Bronchus fibroblast of lung (primary cell): ENCODE measurements around the gene COPE. TPM values are rescaled to one million over a fixed set of nuclear protein-coding genes. Genes with fewer than 3 reads are reported as not detected.

Experiments
- total RNA-seq: library from RNA; depleted of rRNA; stranded (reverse); fragments of >200 nt; gene quantifications from 2 replicates; pipeline ENCODE4 v1.2.3, GENCODE V29; 2015

The COPE gene
- total RNA-seq = 357 and 370 TPM in 2 replicates

GRCh38 chr19:18919086-18919899, at the start of gene COPE, which contains the start of gene DDX49:
Gene COPE, minus strand, starts transcription at chr19:18919387. Its CDS starts 39 bp downstream, at chr19:18919348.
Gene DDX49, plus strand, starts transcription at chr19:18919715. Its CDS starts 27 bp downstream, at chr19:18919742.

GRCh38 chr19:18940769-18941627, 21.8 kb upstream of the COPE start, which contains the start of gene HOMER3:
Gene HOMER3, minus strand, starts transcription at chr19:18941217. Its CDS starts 2,235 bp downstream, at chr19:18938982.

GRCh38 chr19:18895824-18896341, 23.3 kb downstream of the COPE start, which contains the start of gene CERS1:
Gene CERS1, minus strand, starts transcription at chr19:18896158. Its CDS starts 86 bp downstream, at chr19:18896072.

Other genes with a start within 250 kb of the COPE start
- gene CRTC1, start 235.7 kb downstream of the COPE start, total RNA-seq = 1.2 and 2.0 TPM in 2 replicates
- not detected in 2 replicates for gene COMP, start 128.1 kb downstream of the COPE start, total RNA-seq
- 42.7 and 45.6 TPM in 2 replicates for gene UPF1, start 87.4 kb downstream of the COPE start, total RNA-seq
- gene CERS1, start 23.2 kb downstream of the COPE start, total RNA-seq = 0.34 and 1.5 TPM in 2 replicates
- gene DDX49, start 328 bp upstream of the COPE start, total RNA-seq = 64.8 and 77.8 TPM in 2 replicates
- 63.8 and 67.1 TPM in 2 replicates for gene HOMER3, start 21.8 kb upstream of the COPE start, total RNA-seq
- 23.6 and 24.0 TPM in 2 replicates for gene SUGP2, start 114.1 kb upstream of the COPE start, total RNA-seq
- 47.9 and 48.3 TPM in 2 replicates for gene ARMC6, start 114.2 kb upstream of the COPE start, total RNA-seq
- gene SLC25A42, start 144.6 kb upstream of the COPE start, total RNA-seq = 6.2 and 6.9 TPM in 2 replicates
- 28.6 and 30.5 TPM in 2 replicates for gene TMEM161A, start 219.1 kb upstream of the COPE start, total RNA-seq